ENCODE measurements around the gene SRGAP3.

DNA sequence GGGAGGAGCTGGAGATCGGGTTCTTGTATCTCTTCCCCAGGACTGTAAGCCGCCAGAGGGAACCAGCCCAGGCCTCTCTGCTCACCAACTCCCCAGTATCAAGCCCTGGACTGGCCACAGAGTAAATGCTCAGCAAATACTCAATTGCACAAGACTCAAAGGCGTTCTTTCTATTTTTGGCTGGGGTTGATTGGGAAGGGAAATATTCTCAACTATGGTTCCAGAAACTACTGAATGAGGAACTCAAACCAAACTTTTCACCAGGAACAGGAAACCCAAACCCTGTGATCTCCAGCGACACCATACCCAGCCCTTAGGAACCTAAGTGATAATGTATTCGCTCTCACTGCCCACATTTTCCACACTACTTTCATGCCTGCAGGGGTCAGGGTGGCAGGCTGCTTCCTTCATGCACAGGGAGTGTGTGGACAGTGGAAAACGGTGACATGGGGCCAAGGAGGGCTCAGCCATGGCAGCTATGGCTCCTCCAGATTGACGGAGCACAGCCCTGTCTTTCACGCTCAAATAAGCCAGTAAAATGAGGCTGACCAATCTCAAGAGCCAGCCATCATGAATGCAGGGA lies 161.5 kb downstream of the SRGAP3 start:
- TF ChIP-seq EZH2 (IDR thresholded peaks at IDR 0.05; ENCODE audit: insufficient read depth, poor library complexity, severe bottlenecking) (no peak), EZH2phosphoT487 (IDR thresholded peaks at IDR 0.05; ENCODE audit: insufficient read depth, low read depth) (no peak)
